Panc1 (cell line): ENCODE results near the gene ACVR1B.

Experiments used
- CTCF ChIP-seq: fragments of 450-650 bp; IDR thresholded peaks from 2 replicates; pipeline ENCODE4 v1.5.1; 2017; ENCODE audit warnings: mild to moderate bottlenecking
- POLR2AphosphoS5 ChIP-seq: IDR thresholded peaks from 2 replicates; pipeline ENCODE4 v1.6.1; 2012; ENCODE audit warnings: mild to moderate bottlenecking, low read depth, low read length, moderate library complexity
- SIN3A ChIP-seq: IDR thresholded peaks from 2 replicates; pipeline ENCODE4 v1.6.1; 2012; ENCODE audit warnings: low read depth, mild to moderate bottlenecking, low read length, moderate library complexity, borderline replicate concordance; ENCODE audit not compliant: insufficient read depth

- TF ChIP-seq CTCF (no peak), SIN3A (no peak), POLR2AphosphoS5 (no peak)
Measured at GRCh38 chr12:52007982-52008510, 56.5 kb downstream of the ACVR1B start.
